HepG2 (cell line): ENCODE measurements around the gene C4orf46. TPM values are rescaled to one million over a fixed set of nuclear protein-coding genes. Genes with fewer than 3 reads are reported as not detected.

Experiments used
- ATAC-seq: fragments of 200-7000 bp; cut with Tn5 transposase; 3 replicates; pipeline ENCODE4 v1.9.1; 2020; ENCODE audit warnings: mild to moderate bottlenecking, moderate library complexity
- BruUV-seq: library from RNA; stranded (reverse); fragments of 400-500 nt; replicated peaks from 2 replicates; lab custom pipeline; 2021; lab: Mats Ljungman, UMichigan
- CTCF ChIA-PET: fragments of 300-600 bp; formaldehyde crosslinking; extraction: SDS; loops from one replicate; lab custom pipeline; 2021; ENCODE audit warnings: low total read pairs, inconsistent platforms, low intra/inter-chr PET ratio; lab: Yijun Ruan, JAX
- POLR2A ChIA-PET: fragments of 350-600 bp; sonication (Branson Sonifier 250); formaldehyde crosslinking; loops from one replicate; lab custom pipeline; 2020; ENCODE audit warnings: antibody characterized with exemption, inconsistent platforms; lab: Yijun Ruan, JAX
- DNase-seq: peaks from one replicate; pipeline ENCODE4 v3.0.0-alpha.2; 2015; ENCODE audit warnings: low spot score
- FAIRE-seq: peaks from 3 replicates; lab custom pipeline; 2011; peaks lifted over from hg19 to GRCh38; lab: Jason Lieb, UNC
- H2AFZ ChIP-seq: one replicate; pipeline ENCODE4 v1.6.1; 2011; ENCODE audit warnings: low read length, inconsistent platforms
- H3K27ac ChIP-seq: fragments of 300-600 bp; 3 replicates; pipeline ENCODE4 v1.8.0; 2011; ENCODE audit warnings: mixed run types, mild to moderate bottlenecking, mixed read lengths, low read length, inconsistent platforms; ENCODE audit not compliant: insufficient read depth; ENCODE audit errors: extremely low read length
- H3K27me3 ChIP-seq, 2 experiments: fragments of 200-600 bp in 1 of 2; 2 replicates in 1 of 2; 3 replicates in 1 of 2; pipeline versions ENCODE4 v1.6.0 to v1.8.0; 2011; ENCODE audit warnings: low read length in 2 of 2, mild to moderate bottlenecking in 2 of 2, moderate library complexity in 2 of 2, inconsistent platforms in 1 of 2; ENCODE audit not compliant: insufficient read depth in 2 of 2, control insufficient read depth in 1 of 2
- H3K36me3 ChIP-seq, 2 experiments: fragments of 200-600 bp in 1 of 2; replicated peaks in 1 of 2; 2 replicates in 1 of 2; 3 replicates in 1 of 2; pipeline versions ENCODE4 v1.5.1 to v1.8.0; 2011; ENCODE audit warnings: low read length in 2 of 2, inconsistent platforms in 1 of 2; ENCODE audit not compliant: insufficient read depth in 2 of 2, control insufficient read depth in 1 of 2
- H3K4me1 ChIP-seq: 2 replicates; pipeline ENCODE4 v1.5.1; 2012; ENCODE audit warnings: low read length, inconsistent platforms; ENCODE audit not compliant: insufficient read depth
- H3K4me2 ChIP-seq: 2 replicates; pipeline ENCODE4 v1.6.0; 2011; ENCODE audit warnings: low read depth, low read length, inconsistent platforms
- H3K4me3 ChIP-seq, 3 experiments: fragments of 200-600 bp in 1 of 3; sonication (generic), shearing (Covaris generic) in 1 of 3; replicated peaks in 1 of 3; 2 replicates each; pipeline ENCODE4 v1.5.1; 2011 to 2016; ENCODE audit warnings: low read length in 3 of 3, inconsistent platforms in 2 of 3, low read depth in 2 of 3, mild to moderate bottlenecking in 2 of 3, control low read depth in 1 of 3, mixed read lengths in 1 of 3; ENCODE audit not compliant: insufficient read depth in 1 of 3
- H3K79me2 ChIP-seq: one replicate; pipeline ENCODE4 v1.6.1; 2011; ENCODE audit warnings: low read length, inconsistent platforms; ENCODE audit not compliant: insufficient read depth
- H3K9ac ChIP-seq: 2 replicates; pipeline ENCODE4 v1.6.0; 2011; ENCODE audit warnings: mild to moderate bottlenecking, low read depth, low read length, inconsistent platforms; ENCODE audit not compliant: insufficient read depth
- H3K9me3 ChIP-seq: 2 replicates; pipeline ENCODE4 v1.5.1; 2012; ENCODE audit warnings: mild to moderate bottlenecking, low read length
- H4K20me1 ChIP-seq: 2 replicates; pipeline ENCODE4 v1.6.0; 2011; ENCODE audit warnings: inconsistent platforms, mild to moderate bottlenecking, low read length, moderate library complexity; ENCODE audit not compliant: insufficient read depth
- ARID3A ChIP-seq: IDR thresholded peaks from 2 replicates; pipeline ENCODE4 v1.6.1; 2012; ENCODE audit warnings: low read depth, low read length, improper control_type of control experiment
- MAFF ChIP-seq: IDR thresholded peaks from 2 replicates; pipeline ENCODE4 v1.6.1; 2011; ENCODE audit warnings: low read depth, low read length, improper control_type of control experiment
- MAFK ChIP-seq, 2 experiments: IDR thresholded peaks in 1 of 2; conservative IDR thresholded peaks in 1 of 2; 2 replicates each; pipeline ENCODE4 v1.6.1; 2011; ENCODE audit warnings: improper control_type of control experiment in 2 of 2, low read length in 2 of 2
- PHF5A ChIP-seq: IDR thresholded peaks from one replicate; pipeline ENCODE4 v1.6.1; 2018; ENCODE audit warnings: low read depth, missing genetic modification reagents; ENCODE audit not compliant: unreplicated experiment
- ZBTB1 ChIP-seq: sonication (generic); formaldehyde crosslinking; IDR thresholded peaks from 2 replicates; pipeline ENCODE4 v1.4.0; 2020; ENCODE audit warnings: missing genetic modification reagents, borderline replicate concordance
- WGBS: methylation state at CpG from one replicate; pipeline ENCODE4 v1.1.6; 2017; ENCODE audit warnings: low lambda C conversion rate; 5-methylcytosine and 5-hydroxymethylcytosine counted together
- in situ Hi-C: cut with HindIII; loops from 2 replicates; pipeline ENCODE4 v1.10.0; 2017; ENCODE audit warnings: low pct_unique_long_range_greater_than_20kb; ENCODE audit not compliant: extremely low pct_ligation_motif_present
- intact Hi-C: fragments of 100-400 bp; cut with micrococcal nuclease; formaldehyde crosslinking; loops from one replicate; pipeline ENCODE4 v1.10.0; 2022; ENCODE audit not compliant: unreplicated experiment
- polyA plus RNA-seq, 8 experiments: library from polyadenylated mRNA; depleted of rRNA in 3 of 8; stranded (reverse) in 7 of 8; unstranded in 1 of 8; fragments of >200 nt; fragmentation: Illumina TruSeq in 4 of 8; extraction: Trizol in 4 of 8; gene quantifications; 2 replicates each; pipeline versions ENCODE4 v1.2.1 to v1.2.3, GENCODE V29; 2011 to 2016; ENCODE audit warnings: low read depth in 4 of 8, missing spikeins in 1 of 8, mixed read lengths in 1 of 8; ENCODE audit not compliant: insufficient read depth in 1 of 8
- total RNA-seq, 5 experiments: library from RNA; depleted of rRNA; stranded (reverse); fragments of >200 nt; fragmentation: Illumina TruSeq; extraction: Trizol; gene quantifications; 2 replicates each; pipeline ENCODE4 v1.2.3, GENCODE V29; 2016; ENCODE audit warnings: low read depth in 1 of 5
- TF ChIP-seq, protein P1 (sequence below): fragments of 450-650 bp; IDR thresholded peaks from 2 replicates; pipeline ENCODE4 v1.6.1; 2016

C4orf46 gene
- total and polyA plus RNA-seq, 2 of the 13 experiments (the other 11 are each of a cell fraction or from before 2014, with no cell fraction given): 8.5 to 10.4 TPM

- Histone ChIP-seq H3K27ac (no peak overlapping the region), H3K4me1 (no peaks in the 10 kb centered on the region), H3K79me2 (no peaks in the 10 kb centered on the region), H3K4me3 (no peak overlapping the region), H3K9ac (no peak overlapping the region), H3K36me3 (no peaks in the 10 kb centered on the region), H3K4me2 (no peak overlapping the region), H3K9me3 (no peaks in the 10 kb centered on the region), H3K27me3 (peaks cover 0 to 1% of the 10 kb centered on the region in 2 experiments; a peak in 2 of 5 replicates), H2AFZ (no peak overlapping the region), H4K20me1 (no peaks in the 10 kb centered on the region)
- ChIA-PET POLR2A (no interaction called here), CTCF (no interaction called here)
- DNase-seq (no peak), FAIRE-seq (no peak), ATAC-seq (no peak)
- in situ Hi-C loops (no loop called here), intact Hi-C loops (no loop called here)
- TF ChIP-seq, protein P1, sequence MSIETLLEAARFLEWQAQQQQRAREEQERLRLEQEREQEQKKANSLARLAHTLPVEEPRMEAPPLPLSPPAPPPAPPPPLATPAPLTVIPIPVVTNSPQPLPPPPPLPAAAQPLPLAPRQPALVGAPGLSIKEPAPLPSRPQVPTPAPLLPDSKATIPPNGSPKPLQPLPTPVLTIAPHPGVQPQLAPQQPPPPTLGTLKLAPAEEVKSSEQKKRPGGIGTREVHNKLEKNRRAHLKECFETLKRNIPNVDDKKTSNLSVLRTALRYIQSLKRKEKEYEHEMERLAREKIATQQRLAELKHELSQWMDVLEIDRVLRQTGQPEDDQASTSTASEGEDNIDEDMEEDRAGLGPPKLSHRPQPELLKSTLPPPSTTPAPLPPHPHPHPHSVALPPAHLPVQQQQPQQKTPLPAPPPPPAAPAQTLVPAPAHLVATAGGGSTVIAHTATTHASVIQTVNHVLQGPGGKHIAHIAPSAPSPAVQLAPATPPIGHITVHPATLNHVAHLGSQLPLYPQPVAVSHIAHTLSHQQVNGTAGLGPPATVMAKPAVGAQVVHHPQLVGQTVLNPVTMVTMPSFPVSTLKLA: no peak
- no peak for TF ChIP-seq ARID3A
- no peak for TF ChIP-seq ZBTB1
- no TSS peak for BruUV-seq
- WGBS: 74% methylated on average over 5 of the region's 5 CpGs
Measured at GRCh38 chr4:158644356-158644755, 27.3 kb downstream of the C4orf46 start.

- WGBS: 5% methylated on average over 1 of the region's 1 CpG
- H3K79me2 ChIP-seq: no peaks in the 10 kb centered on the region
- TF ChIP-seq PHF5A (CRISPR knock-in tag) (no peak), MAFF (peak; percentile 59), MAFK (conservative IDR thresholded peaks at IDR 0.05 in 1 of 2, IDR thresholded peaks at IDR 0.05 in 1 of 2; ENCODE audit: low read length in 2 of 2) (peak; percentile 51 to 80)
- TF ChIP-seq, all 625 proteins: peak for 2
- ChIA-PET POLR2A (no interaction called here), CTCF (no interaction called here)
- Histone ChIP-seq H2AFZ (no peak overlapping the region), H3K9me3 (no peaks in the 10 kb centered on the region), H3K36me3 (no peaks in the 10 kb centered on the region), H3K4me1 (no peaks in the 10 kb centered on the region), H3K4me2 (no peak overlapping the region), H3K9ac (no peak overlapping the region), H3K27ac (no peak overlapping the region), H4K20me1 (no peaks in the 10 kb centered on the region), H3K27me3 (no peaks in the 10 kb centered on the region), H3K4me3 (no peak overlapping the region)
- ATAC-seq (no peak), FAIRE-seq (no peak), DNase-seq (no peak)
- intact Hi-C loops (no loop called here), in situ Hi-C loops (no loop called here)
- BruUV-seq: no TSS peak
Measured at GRCh38 chr4:158636619-158637018, 35.1 kb downstream of the C4orf46 start.
